Activated CD4-positive, alpha-beta T cell treated with anti-CD3 and anti-CD28 coated beads, Interleukin-2, amount 10 ng/mL, durations not matched to agents 7 days and 5 days (primary cell): Measurements from ENCODE around the gene DGCR6L. TPM values are rescaled to one million over a fixed set of nuclear protein-coding genes. Genes with fewer than 3 reads are reported as not detected.
"Not testable (repeated sequence)": the region's sequence is repeated elsewhere in the genome, so short reads cannot be mapped to it uniquely, and the experiment has no call there.

Source experiments
- CTCF ChIA-PET: fragments of 350-600 bp; sonication (Branson Sonifier 250); formaldehyde crosslinking; loops from one replicate; lab custom pipeline; 2021; ENCODE audit warnings: antibody characterized with exemption; lab: Charles Lee
- POLR2A ChIA-PET: fragments of 350-600 bp; sonication (Branson Sonifier 250); formaldehyde crosslinking; loops from one replicate; lab custom pipeline; 2021; ENCODE audit warnings: antibody characterized with exemption; lab: Charles Lee
- DNase-seq: peaks from one replicate; pipeline ENCODE4 v3.0.0-alpha.2; 2020
- H3K27ac Mint-ChIP-seq: one replicate; pipeline ENCODE4 v1.8.0; 2021; ENCODE audit warnings: mild to moderate bottlenecking, moderate library complexity, mixed read lengths
- H3K27me3 Mint-ChIP-seq: one replicate; pipeline ENCODE4 v1.8.0; 2021; ENCODE audit warnings: mixed read lengths
- H3K36me3 Mint-ChIP-seq: one replicate; pipeline ENCODE4 v1.8.0; 2021; ENCODE audit warnings: low read depth, mixed read lengths
- H3K4me1 Mint-ChIP-seq: one replicate; pipeline ENCODE4 v1.8.0; 2021; ENCODE audit warnings: mixed read lengths
- H3K4me3 Mint-ChIP-seq: one replicate; pipeline ENCODE4 v1.8.0; 2021; ENCODE audit warnings: mild to moderate bottlenecking, moderate library complexity, mixed read lengths
- H3K9me3 Mint-ChIP-seq: one replicate; pipeline ENCODE4 v1.8.0; 2021; ENCODE audit warnings: mixed read lengths
- total RNA-seq, 2 experiments: library from RNA; stranded (reverse); gene quantifications; one replicate each; pipeline ENCODE4 v1.2.3, GENCODE V29; 2021

The DGCR6L gene
- total RNA-seq, 2 experiments from 2014 or later, result 60.4 to 63.1 TPM

GRCh38 chr22:20355939-20356636 is 36.2 kb upstream of the DGCR6L start:
- H3K27ac Mint-ChIP-seq, H3K9me3 Mint-ChIP-seq, H3K36me3 Mint-ChIP-seq, H3K4me1 Mint-ChIP-seq, POLR2A ChIA-PET, H3K4me3 Mint-ChIP-seq, CTCF ChIA-PET, DNase-seq, H3K27me3 Mint-ChIP-seq: not testable (repeated sequence)

GRCh38 chr22:20354238-20354975 is 34.5 kb upstream of the DGCR6L start:
- Mint-ChIP-seq H3K4me1 (no peaks in the 10 kb centered on the region), H3K27me3 (no peaks in the 10 kb centered on the region), H3K9me3 (peaks cover 3% of the 10 kb centered on the region), H3K27ac (no peak overlapping the region), H3K36me3 (no peaks in the 10 kb centered on the region), H3K4me3 (no peak overlapping the region)
- no peak for DNase-seq
- ChIA-PET CTCF (no interaction called here), POLR2A (no interaction called here)

- H3K27me3 Mint-ChIP-seq, H3K27ac Mint-ChIP-seq, CTCF ChIA-PET, H3K9me3 Mint-ChIP-seq, H3K36me3 Mint-ChIP-seq, POLR2A ChIA-PET, H3K4me1 Mint-ChIP-seq, DNase-seq, H3K4me3 Mint-ChIP-seq: not testable (repeated sequence)
Measured at GRCh38 chr22:20352536-20352935, 32.7 kb upstream of the DGCR6L start.

GRCh38 chr22:20346553-20346952 is 26.7 kb upstream of the DGCR6L start:
- H3K4me1 Mint-ChIP-seq, CTCF ChIA-PET, H3K4me3 Mint-ChIP-seq, H3K36me3 Mint-ChIP-seq, POLR2A ChIA-PET, H3K27ac Mint-ChIP-seq, H3K9me3 Mint-ChIP-seq, DNase-seq, H3K27me3 Mint-ChIP-seq: not testable (repeated sequence)

GRCh38 chr22:20338291-20338690 is 18.4 kb upstream of the DGCR6L start:
- H3K36me3 Mint-ChIP-seq, POLR2A ChIA-PET, H3K4me1 Mint-ChIP-seq, CTCF ChIA-PET, H3K27me3 Mint-ChIP-seq, H3K4me3 Mint-ChIP-seq, H3K27ac Mint-ChIP-seq, H3K9me3 Mint-ChIP-seq: not testable (repeated sequence)
- peak; percentile 33 for DNase-seq

GRCh38 chr22:20337807-20338206 is 17.9 kb upstream of the DGCR6L start:
- H3K9me3 Mint-ChIP-seq, H3K4me3 Mint-ChIP-seq, H3K27me3 Mint-ChIP-seq, H3K36me3 Mint-ChIP-seq, POLR2A ChIA-PET, H3K27ac Mint-ChIP-seq, CTCF ChIA-PET, H3K4me1 Mint-ChIP-seq: not testable (repeated sequence)
- DNase-seq, result peak; percentile 40

GRCh38 chr22:20336561-20336960 is 16.7 kb upstream of the DGCR6L start:
- H3K27me3 Mint-ChIP-seq, CTCF ChIA-PET, POLR2A ChIA-PET, H3K36me3 Mint-ChIP-seq, H3K4me3 Mint-ChIP-seq, H3K4me1 Mint-ChIP-seq, H3K9me3 Mint-ChIP-seq, H3K27ac Mint-ChIP-seq, DNase-seq: not testable (repeated sequence)

- CTCF ChIA-PET, POLR2A ChIA-PET, H3K9me3 Mint-ChIP-seq, H3K27me3 Mint-ChIP-seq, H3K36me3 Mint-ChIP-seq: not testable (repeated sequence)
- Mint-ChIP-seq H3K27ac (peak overlapping the region; percentile 100), H3K4me1 (peaks cover 28% of the 10 kb centered on the region), H3K4me3 (peak overlapping the region; percentile 81)
- peak; percentile 56 for DNase-seq
Measured at GRCh38 chr22:20328569-20328930, 8.7 kb upstream of the DGCR6L start.

GRCh38 chr22:20325996-20326395 is 6.1 kb upstream of the DGCR6L start:
- peak; percentile 3 for DNase-seq
- H3K36me3 Mint-ChIP-seq, H3K27me3 Mint-ChIP-seq, POLR2A ChIA-PET, H3K4me3 Mint-ChIP-seq, CTCF ChIA-PET, H3K9me3 Mint-ChIP-seq: not testable (repeated sequence)
- H3K4me1 Mint-ChIP-seq, result peaks cover 51% of the 10 kb centered on the region
- peak overlapping the region; percentile 62 for H3K27ac Mint-ChIP-seq

GRCh38 chr22:20324139-20324516 is 4.3 kb upstream of the DGCR6L start:
- peak overlapping the region; percentile 57 for H3K4me3 Mint-ChIP-seq
- ChIA-PET POLR2A (no interaction called here), CTCF (no interaction called here)
- DNase-seq, result peak; percentile 63
- H3K9me3 Mint-ChIP-seq, result no peaks in the 10 kb centered on the region
- no peaks in the 10 kb centered on the region for H3K27me3 Mint-ChIP-seq
- peaks cover 5% of the 10 kb centered on the region for H3K36me3 Mint-ChIP-seq
- peaks cover 54% of the 10 kb centered on the region for H3K4me1 Mint-ChIP-seq
- peak overlapping the region; percentile 76 for H3K27ac Mint-ChIP-seq

- POLR2A ChIA-PET, CTCF ChIA-PET, H3K9me3 Mint-ChIP-seq, H3K27me3 Mint-ChIP-seq: not testable (repeated sequence)
- peak; percentile 5 for DNase-seq
- H3K4me1 Mint-ChIP-seq, result peaks cover 60% of the 10 kb centered on the region
- peak overlapping the region; percentile 77 for H3K27ac Mint-ChIP-seq
- peak overlapping the region; percentile 97 for H3K4me3 Mint-ChIP-seq
- H3K36me3 Mint-ChIP-seq, result peaks cover 12% of the 10 kb centered on the region
Measured at GRCh38 chr22:20321552-20322211, 1.8 kb upstream of the DGCR6L start.

- H3K9me3 Mint-ChIP-seq, CTCF ChIA-PET, H3K27me3 Mint-ChIP-seq, POLR2A ChIA-PET: not testable (repeated sequence)
- Mint-ChIP-seq H3K4me1 (peaks cover 58% of the 10 kb centered on the region), H3K4me3 (peak overlapping the region; percentile 97), H3K36me3 (peaks cover 12% of the 10 kb centered on the region), H3K27ac (peak overlapping the region; percentile 93)
- DNase-seq, result peak; percentile 6
Measured at GRCh38 chr22:20320659-20321551, 1.0 kb upstream of the DGCR6L start.
